Panc1 (cell line): Measurements from ENCODE around the gene ANKK1. TPM values are rescaled to one million over a fixed set of nuclear protein-coding genes. Genes with fewer than 3 reads are reported as not detected.

Experiments
- ATAC-seq: fragments of 200-7000 bp; cut with Tn5 transposase; 2 replicates; pipeline ENCODE4 v1.9.1; 2020; ENCODE audit warnings: mild to moderate bottlenecking, moderate library complexity
- BruUV-seq: library from RNA; stranded (reverse); fragments of 400-500 nt; replicated peaks from 2 replicates; lab custom pipeline; 2021; lab: Mats Ljungman, UMichigan
- CTCF ChIA-PET: fragments of 300-600 bp; sonication (Branson Sonifier 250); formaldehyde crosslinking; loops from one replicate; lab custom pipeline; 2022; ENCODE audit warnings: antibody characterized with exemption; lab: Charles Lee
- POLR2A ChIA-PET: fragments of 300-600 bp; sonication (Branson Sonifier 250); formaldehyde crosslinking; loops from one replicate; lab custom pipeline; 2022; ENCODE audit warnings: antibody characterized with exemption; lab: Charles Lee
- DNase-seq: peaks from one replicate; pipeline ENCODE4 v3.0.0-alpha.2; 2010; ENCODE audit warnings: low read depth, low spot score
- H3K27ac ChIP-seq: 2 replicates; pipeline ENCODE4 v1.5.1; 2011; ENCODE audit warnings: mild to moderate bottlenecking, low read length, inconsistent platforms
- H3K27me3 ChIP-seq: fragments of 200-500 bp; sonication (Bioruptor generic); 2 replicates; pipeline ENCODE4 v1.6.0; 2014; ENCODE audit warnings: low read length, inconsistent platforms; ENCODE audit not compliant: control insufficient read depth, insufficient read depth
- H3K36me3 ChIP-seq: fragments of 200-500 bp; sonication (Bioruptor generic); 2 replicates; pipeline ENCODE4 v1.5.1; 2014; ENCODE audit warnings: inconsistent platforms, mild to moderate bottlenecking, low read length, moderate library complexity; ENCODE audit not compliant: control insufficient read depth, insufficient read depth
- H3K4me1 ChIP-seq: 2 replicates; pipeline ENCODE4 v1.5.1; 2011; ENCODE audit warnings: inconsistent platforms, mild to moderate bottlenecking, low read length, moderate library complexity; ENCODE audit not compliant: control insufficient read depth, insufficient read depth
- H3K4me3 ChIP-seq, 2 experiments: 2 replicates each; pipeline ENCODE4 v1.5.1; 2011 to 2012; ENCODE audit warnings: low read depth in 2 of 2, low read length in 2 of 2, mild to moderate bottlenecking in 2 of 2, inconsistent platforms in 1 of 2, moderate library complexity in 1 of 2
- H3K9me3 ChIP-seq: fragments of 200-500 bp; sonication (Bioruptor generic); 2 replicates; pipeline ENCODE4 v1.5.1; 2014; ENCODE audit warnings: low read depth, mild to moderate bottlenecking, inconsistent platforms, low read length, moderate library complexity; ENCODE audit not compliant: control insufficient read depth, insufficient read depth
- POLR2AphosphoS5 ChIP-seq: IDR thresholded peaks from 2 replicates; pipeline ENCODE4 v1.6.1; 2012; ENCODE audit warnings: mild to moderate bottlenecking, low read depth, low read length, moderate library complexity
- SIN3A ChIP-seq: IDR thresholded peaks from 2 replicates; pipeline ENCODE4 v1.6.1; 2012; ENCODE audit warnings: low read depth, mild to moderate bottlenecking, low read length, moderate library complexity, borderline replicate concordance; ENCODE audit not compliant: insufficient read depth
- TCF7L2 ChIP-seq: IDR thresholded peaks from 2 replicates; pipeline ENCODE4 v1.6.1; 2011; ENCODE audit warnings: mild to moderate bottlenecking, low read depth, low read length, inconsistent platforms
- in situ Hi-C: cut with HindIII; loops from 2 replicates; pipeline ENCODE4 v1.10.0; 2016; ENCODE audit warnings: low sequenced_read_pairs, low pct_unique_long_range_greater_than_20kb
- intact Hi-C: fragments of 100-400 bp; cut with micrococcal nuclease; formaldehyde crosslinking; loops from one replicate; pipeline ENCODE4 v1.10.0; 2022; ENCODE audit not compliant: unreplicated experiment
- total RNA-seq: library from RNA; stranded (reverse); gene quantifications from one replicate; pipeline ENCODE4 v1.2.1, GENCODE V29; 2021; ENCODE audit not compliant: unreplicated experiment
- TF ChIP-seq, protein P1 (sequence below): fragments of 450-650 bp; IDR thresholded peaks from 2 replicates; pipeline ENCODE4 v1.5.1; 2017; ENCODE audit warnings: mild to moderate bottlenecking
- TF ChIP-seq, protein P2 (sequence below), 2 experiments: IDR thresholded peaks; 2 replicates each; pipeline ENCODE4 v1.6.1; 2011 to 2012; ENCODE audit warnings: low read depth in 2 of 2, control low read depth in 1 of 2, low read length in 1 of 2, mild to moderate bottlenecking in 1 of 2, moderate library complexity in 1 of 2; ENCODE audit not compliant: insufficient read depth in 1 of 2

The ANKK1 gene
- total RNA-seq, 1 experiment from 2014 or later: 0.08 TPM

DNA sequence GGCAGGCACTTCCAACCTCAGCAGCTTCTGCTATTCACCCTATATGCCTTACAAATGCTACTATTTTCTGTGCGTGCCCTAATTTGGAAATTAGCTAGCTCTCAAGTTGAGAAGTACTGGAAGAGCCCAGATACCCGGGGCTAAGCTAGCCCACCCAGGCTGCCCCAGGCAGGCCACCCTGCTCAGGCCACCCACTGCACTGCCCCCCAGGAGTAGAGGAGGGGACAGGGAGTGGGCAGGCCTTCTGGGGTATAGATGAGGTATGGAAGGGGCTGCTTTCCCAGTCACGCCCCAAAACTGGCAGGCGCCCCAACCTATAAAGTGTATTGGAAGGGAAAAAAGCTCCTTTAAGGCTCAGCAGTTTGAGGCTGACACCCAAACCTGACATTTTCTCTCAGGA is 44.2 kb downstream of the ANKK1 start:
- Histone ChIP-seq H3K4me1 (no peaks in the 10 kb centered on the region), H3K9me3 (no peaks in the 10 kb centered on the region), H3K36me3 (no peaks in the 10 kb centered on the region), H3K27ac (no peak overlapping the region), H3K4me3 (no peak overlapping the region), H3K27me3 (no peaks in the 10 kb centered on the region)
- no TSS peak for BruUV-seq
- intact Hi-C loops: no loop called here
- in situ Hi-C loops: no loop called here
- ChIA-PET CTCF (no interaction called here), POLR2A (no interaction called here)
- ATAC-seq (no peak), DNase-seq (no peak)
- TF ChIP-seq, protein P1, sequence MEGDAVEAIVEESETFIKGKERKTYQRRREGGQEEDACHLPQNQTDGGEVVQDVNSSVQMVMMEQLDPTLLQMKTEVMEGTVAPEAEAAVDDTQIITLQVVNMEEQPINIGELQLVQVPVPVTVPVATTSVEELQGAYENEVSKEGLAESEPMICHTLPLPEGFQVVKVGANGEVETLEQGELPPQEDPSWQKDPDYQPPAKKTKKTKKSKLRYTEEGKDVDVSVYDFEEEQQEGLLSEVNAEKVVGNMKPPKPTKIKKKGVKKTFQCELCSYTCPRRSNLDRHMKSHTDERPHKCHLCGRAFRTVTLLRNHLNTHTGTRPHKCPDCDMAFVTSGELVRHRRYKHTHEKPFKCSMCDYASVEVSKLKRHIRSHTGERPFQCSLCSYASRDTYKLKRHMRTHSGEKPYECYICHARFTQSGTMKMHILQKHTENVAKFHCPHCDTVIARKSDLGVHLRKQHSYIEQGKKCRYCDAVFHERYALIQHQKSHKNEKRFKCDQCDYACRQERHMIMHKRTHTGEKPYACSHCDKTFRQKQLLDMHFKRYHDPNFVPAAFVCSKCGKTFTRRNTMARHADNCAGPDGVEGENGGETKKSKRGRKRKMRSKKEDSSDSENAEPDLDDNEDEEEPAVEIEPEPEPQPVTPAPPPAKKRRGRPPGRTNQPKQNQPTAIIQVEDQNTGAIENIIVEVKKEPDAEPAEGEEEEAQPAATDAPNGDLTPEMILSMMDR: no peak
- TF ChIP-seq POLR2AphosphoS5 (no peak), SIN3A (no peak), TCF7L2 (no peak)
- TF ChIP-seq, protein P2, sequence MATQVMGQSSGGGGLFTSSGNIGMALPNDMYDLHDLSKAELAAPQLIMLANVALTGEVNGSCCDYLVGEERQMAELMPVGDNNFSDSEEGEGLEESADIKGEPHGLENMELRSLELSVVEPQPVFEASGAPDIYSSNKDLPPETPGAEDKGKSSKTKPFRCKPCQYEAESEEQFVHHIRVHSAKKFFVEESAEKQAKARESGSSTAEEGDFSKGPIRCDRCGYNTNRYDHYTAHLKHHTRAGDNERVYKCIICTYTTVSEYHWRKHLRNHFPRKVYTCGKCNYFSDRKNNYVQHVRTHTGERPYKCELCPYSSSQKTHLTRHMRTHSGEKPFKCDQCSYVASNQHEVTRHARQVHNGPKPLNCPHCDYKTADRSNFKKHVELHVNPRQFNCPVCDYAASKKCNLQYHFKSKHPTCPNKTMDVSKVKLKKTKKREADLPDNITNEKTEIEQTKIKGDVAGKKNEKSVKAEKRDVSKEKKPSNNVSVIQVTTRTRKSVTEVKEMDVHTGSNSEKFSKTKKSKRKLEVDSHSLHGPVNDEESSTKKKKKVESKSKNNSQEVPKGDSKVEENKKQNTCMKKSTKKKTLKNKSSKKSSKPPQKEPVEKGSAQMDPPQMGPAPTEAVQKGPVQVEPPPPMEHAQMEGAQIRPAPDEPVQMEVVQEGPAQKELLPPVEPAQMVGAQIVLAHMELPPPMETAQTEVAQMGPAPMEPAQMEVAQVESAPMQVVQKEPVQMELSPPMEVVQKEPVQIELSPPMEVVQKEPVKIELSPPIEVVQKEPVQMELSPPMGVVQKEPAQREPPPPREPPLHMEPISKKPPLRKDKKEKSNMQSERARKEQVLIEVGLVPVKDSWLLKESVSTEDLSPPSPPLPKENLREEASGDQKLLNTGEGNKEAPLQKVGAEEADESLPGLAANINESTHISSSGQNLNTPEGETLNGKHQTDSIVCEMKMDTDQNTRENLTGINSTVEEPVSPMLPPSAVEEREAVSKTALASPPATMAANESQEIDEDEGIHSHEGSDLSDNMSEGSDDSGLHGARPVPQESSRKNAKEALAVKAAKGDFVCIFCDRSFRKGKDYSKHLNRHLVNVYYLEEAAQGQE (IDR thresholded peaks at IDR 0.05; ENCODE audit: insufficient read depth in 1 of 2, low read depth in 2 of 2, low read length in 1 of 2): no peak

DNA sequence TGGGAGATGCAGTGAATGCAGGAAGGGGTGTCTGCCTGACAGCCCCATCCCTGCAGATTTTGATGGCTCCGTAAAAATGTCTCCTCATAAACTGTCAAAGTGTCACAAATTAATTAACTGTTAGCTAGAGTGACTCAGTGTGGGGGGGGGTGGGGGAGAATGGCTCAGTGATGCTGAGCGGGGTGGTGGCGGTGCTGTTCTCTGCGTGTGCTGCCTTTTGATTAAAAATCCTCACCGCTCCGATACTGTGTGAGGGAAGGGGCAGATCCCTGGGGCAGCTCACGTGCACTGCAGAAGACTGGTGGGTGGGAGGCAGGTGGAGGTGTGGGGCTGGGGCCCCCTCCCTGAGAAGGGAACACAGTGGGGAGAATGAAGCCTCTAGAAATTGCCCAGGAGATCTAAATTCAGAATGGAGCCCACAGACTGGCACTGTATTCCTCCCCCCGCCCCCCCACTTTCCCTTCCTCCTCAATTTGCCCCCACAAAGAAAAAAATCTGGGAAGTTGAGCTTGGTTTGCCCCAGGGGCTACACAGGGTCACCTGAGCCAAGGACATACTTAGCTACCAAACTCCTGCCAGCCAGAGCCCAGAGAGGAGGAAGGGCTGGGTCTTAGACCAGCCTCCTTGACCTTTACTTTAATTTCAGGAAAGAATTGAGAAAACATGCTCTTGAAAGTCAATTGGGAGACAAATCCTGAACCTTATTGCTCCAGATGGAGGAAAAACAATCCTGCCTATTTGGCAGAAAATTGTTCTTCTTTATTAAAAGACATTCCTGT is 47.8 kb downstream of the ANKK1 start:
- Histone ChIP-seq H3K27ac (no peak overlapping the region), H3K27me3 (no peaks in the 10 kb centered on the region), H3K4me1 (no peaks in the 10 kb centered on the region), H3K36me3 (no peaks in the 10 kb centered on the region), H3K4me3 (no peak overlapping the region), H3K9me3 (no peaks in the 10 kb centered on the region)
- in situ Hi-C loops: no loop called here
- BruUV-seq: no TSS peak
- CTCF ChIA-PET: no interaction called here
- intact Hi-C loops: no loop called here
- DNase-seq (no peak), ATAC-seq (no peak)
- POLR2A ChIA-PET: interaction anchor here (0.6 to 0.7 kb wide), 2 partner anchors 84 to 243 kb away, joined by 9 to 12 read pairs; no protein-coding TSS in a partner anchor
- TF ChIP-seq, protein P1: no peak
- TF ChIP-seq, protein P2 (IDR thresholded peaks at IDR 0.05; ENCODE audit: insufficient read depth in 1 of 2, low read depth in 2 of 2, low read length in 1 of 2): no peak
- TF ChIP-seq POLR2AphosphoS5 (no peak), SIN3A (no peak), TCF7L2 (no peak)
